WTC11 (cell line): ENCODE data around the gene ZNF609. TPM values are rescaled to one million over a fixed set of nuclear protein-coding genes. Genes with fewer than 3 reads are reported as not detected.

ENCODE experiments used
- ATAC-seq: fragments of 200-7000 bp; cut with Tn5 transposase; 2 replicates; pipeline ENCODE4 v1.10.0; 2021; ENCODE audit warnings: mild to moderate bottlenecking, moderate library complexity
- CTCF ChIA-PET: fragments of 300-600 bp; sonication (Branson Sonifier 250); formaldehyde crosslinking; loops from one replicate; lab custom pipeline; 2021; ENCODE audit warnings: antibody characterized with exemption; lab: Charles Lee
- POLR2A ChIA-PET: fragments of 350-600 bp; sonication (Branson Sonifier 250); formaldehyde crosslinking; loops from one replicate; lab custom pipeline; 2021; ENCODE audit warnings: antibody characterized with exemption; lab: Charles Lee
- DNase-seq: peaks from one replicate; pipeline ENCODE4 v3.0.0; 2021; ENCODE audit warnings: low spot score
- H3K27ac Mint-ChIP-seq: 2 replicates; pipeline ENCODE4 v1.8.0; 2021; ENCODE audit warnings: mixed read lengths
- H3K27me3 Mint-ChIP-seq: 2 replicates; pipeline ENCODE4 v1.8.0; 2021; ENCODE audit warnings: low read depth, mild to moderate bottlenecking, moderate library complexity, mixed read lengths
- H3K36me3 Mint-ChIP-seq: 2 replicates; pipeline ENCODE4 v1.8.0; 2021; ENCODE audit warnings: mixed read lengths
- H3K4me1 Mint-ChIP-seq: 2 replicates; pipeline ENCODE4 v1.8.0; 2022; ENCODE audit warnings: mixed read lengths
- H3K4me3 Mint-ChIP-seq: 2 replicates; pipeline ENCODE4 v1.8.0; 2021; ENCODE audit warnings: mild to moderate bottlenecking, moderate library complexity, mixed read lengths
- H3K9me3 Mint-ChIP-seq: 2 replicates; pipeline ENCODE4 v1.8.0; 2021; ENCODE audit warnings: mixed read lengths
- CREM ChIP-seq: sonication (generic); formaldehyde crosslinking; IDR thresholded peaks from 2 replicates; pipeline ENCODE4 v1.8.1; 2022; ENCODE audit warnings: mild to moderate bottlenecking, missing genetic modification reagents, moderate library complexity
- GRHL2 ChIP-seq: fragments of 250-450 bp; sonication (Bioruptor Pico); IDR thresholded peaks from 2 replicates; pipeline ENCODE4 v1.8.0; 2022; ENCODE audit warnings: mild to moderate bottlenecking, moderate library complexity; ENCODE audit not compliant: insufficient replicate concordance, severe bottlenecking
- JUN ChIP-seq: sonication (generic); formaldehyde crosslinking; IDR thresholded peaks from 2 replicates; pipeline ENCODE4 v1.8.0; 2023; ENCODE audit warnings: mild to moderate bottlenecking, missing genetic modification reagents
- NFE2L1 ChIP-seq: sonication (generic); formaldehyde crosslinking; IDR thresholded peaks from 2 replicates; pipeline ENCODE4 v1.8.1; 2023; ENCODE audit warnings: missing genetic modification reagents
- SMAD3 ChIP-seq: sonication (generic); formaldehyde crosslinking; IDR thresholded peaks from 2 replicates; pipeline ENCODE4 v1.8.0; 2022; ENCODE audit warnings: missing genetic modification reagents, mild to moderate bottlenecking, borderline replicate concordance
- SMAD4 ChIP-seq: sonication (generic); formaldehyde crosslinking; IDR thresholded peaks from 2 replicates; pipeline ENCODE4 v1.8.0; 2022; ENCODE audit warnings: mild to moderate bottlenecking, missing genetic modification reagents
- SOX15 ChIP-seq: fragments of 250-450 bp; sonication (Bioruptor Pico); IDR thresholded peaks from 2 replicates; pipeline ENCODE4 v1.9.0; 2021; ENCODE audit warnings: mild to moderate bottlenecking
- TEAD1 ChIP-seq: sonication (generic); formaldehyde crosslinking; IDR thresholded peaks from 2 replicates; pipeline ENCODE4 v1.8.0; 2022; ENCODE audit warnings: mild to moderate bottlenecking, missing genetic modification reagents
- ZNF121 ChIP-seq: sonication (generic); formaldehyde crosslinking; IDR thresholded peaks from 2 replicates; pipeline ENCODE4 v1.8.0; 2023; ENCODE audit warnings: missing genetic modification reagents
- ZNF219 ChIP-seq: sonication (generic); formaldehyde crosslinking; IDR thresholded peaks from 2 replicates; pipeline ENCODE4 v1.8.0; 2023; ENCODE audit warnings: missing genetic modification reagents, mild to moderate bottlenecking, borderline replicate concordance
- ZNF671 ChIP-seq: fragments of 250-450 bp; sonication (Bioruptor Pico); IDR thresholded peaks from 2 replicates; pipeline ENCODE4 v1.8.0; 2021; ENCODE audit warnings: mild to moderate bottlenecking
- total RNA-seq: library from RNA; stranded (reverse); gene quantifications from 3 replicates; pipeline ENCODE4 v1.2.3, GENCODE V29; 2021
- TF ChIP-seq, protein P1 (sequence below): sonication (generic); formaldehyde crosslinking; IDR thresholded peaks from 2 replicates; pipeline ENCODE4 v1.8.1; 2023; ENCODE audit warnings: mild to moderate bottlenecking, missing genetic modification reagents
- TF ChIP-seq, protein P2 (sequence below): sonication (generic); formaldehyde crosslinking; IDR thresholded peaks from 2 replicates; pipeline ENCODE4 v1.8.0; 2023; ENCODE audit warnings: missing genetic modification reagents
- TF ChIP-seq, protein P3 (sequence below): sonication (generic); formaldehyde crosslinking; IDR thresholded peaks from 2 replicates; pipeline ENCODE4 v1.8.0; 2022; ENCODE audit warnings: missing genetic modification reagents
- TF ChIP-seq, protein P4 (sequence below): fragments of 250-450 bp; sonication (Bioruptor Pico); IDR thresholded peaks from 2 replicates; pipeline ENCODE4 v1.9.0; 2021; ENCODE audit warnings: mild to moderate bottlenecking
- TF ChIP-seq, protein P5 (sequence below): fragments of 250-450 bp; sonication (Bioruptor Pico); IDR thresholded peaks from 2 replicates; pipeline ENCODE4 v1.9.0; 2021; ENCODE audit warnings: mild to moderate bottlenecking, borderline replicate concordance
- TF ChIP-seq, protein P6 (sequence below): fragments of 250-450 bp; sonication (Bioruptor Pico); IDR thresholded peaks from 2 replicates; pipeline ENCODE4 v2.1.2; 2022; ENCODE audit warnings: mild to moderate bottlenecking, moderate library complexity
- TF ChIP-seq, protein P7 (sequence below): sonication (generic); formaldehyde crosslinking; IDR thresholded peaks from 2 replicates; pipeline ENCODE4 v1.8.1; 2023; ENCODE audit warnings: mild to moderate bottlenecking, missing genetic modification reagents, moderate library complexity
- TF ChIP-seq, protein P8 (sequence below): sonication (generic); formaldehyde crosslinking; IDR thresholded peaks from 2 replicates; pipeline ENCODE4 v1.8.0; 2022; ENCODE audit warnings: mild to moderate bottlenecking, missing genetic modification reagents

Gene ZNF609
- total RNA-seq, 1 experiment from 2014 or later = 47.4 TPM

DNA sequence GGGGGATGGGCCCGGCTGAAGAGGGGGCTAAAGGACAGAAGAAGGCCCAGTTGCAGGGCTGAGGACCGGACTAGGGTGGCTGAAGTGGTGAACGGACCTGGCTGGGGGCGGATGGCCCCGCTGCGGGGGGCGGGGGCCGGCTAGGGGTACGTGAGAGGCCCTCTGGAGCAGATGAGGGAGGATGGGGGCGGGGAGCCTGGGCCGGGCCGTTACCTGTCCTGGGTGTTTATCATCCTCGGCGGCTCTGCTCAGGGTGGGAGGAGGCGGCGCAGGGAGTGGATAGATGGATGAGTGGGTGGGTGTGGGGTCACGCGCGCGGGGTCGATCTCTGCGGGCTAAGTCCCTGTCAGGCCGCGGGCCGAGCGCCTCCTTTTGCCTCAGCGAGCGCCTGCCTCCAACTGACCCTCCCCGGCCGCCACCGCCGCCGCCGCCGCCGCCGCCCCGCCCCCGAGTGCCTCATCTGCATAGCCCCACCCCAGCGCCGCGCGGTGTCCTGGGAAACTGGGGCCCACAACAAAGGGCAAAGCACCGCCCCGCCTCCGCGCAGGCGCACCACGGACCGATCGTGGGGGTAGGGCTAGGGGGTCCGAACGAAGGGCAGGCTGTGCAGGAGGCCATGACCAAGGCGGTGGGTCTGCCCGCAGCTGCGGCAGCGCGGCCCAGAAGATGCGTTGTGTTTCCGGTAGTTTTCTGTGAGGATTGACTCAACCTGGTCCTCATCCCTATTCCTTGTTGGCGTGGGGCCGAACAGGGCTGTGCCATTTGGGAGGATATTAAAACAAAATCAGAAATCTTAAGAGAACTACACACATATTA is 242.6 kb downstream of the ZNF609 start (continued):
- TF ChIP-seq CREM (CRISPR knock-in tag) = 0 out of 2 replicates have a peak, but pooled peaks have one; percentile 4

DNA sequence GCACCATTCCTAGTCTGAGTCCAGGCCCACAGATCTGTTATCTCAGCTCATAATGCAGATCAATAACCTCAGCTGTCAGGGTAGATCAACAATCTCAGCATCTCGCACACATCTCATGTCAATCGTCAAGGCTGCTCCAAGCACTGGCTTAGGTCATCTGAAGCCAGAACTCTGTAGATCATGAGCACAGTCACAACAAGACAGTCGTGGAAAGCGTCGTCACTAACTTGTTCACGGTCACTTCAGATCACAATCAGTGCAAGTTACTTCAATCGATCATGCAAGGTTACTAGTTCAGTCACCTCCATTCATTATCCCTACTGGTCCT is 243.2 kb downstream of the ZNF609 start:
- ChIA-PET CTCF (interaction anchor here (1.0 to 2.2 kb wide), 2 partner anchors 17 to 25 kb away, joined by 3 to 7 read pairs; no protein-coding TSS in a partner anchor), POLR2A (interaction anchor here (0.9 kb wide), 1 partner anchor 105 kb away, joined by 4 read pairs; no protein-coding TSS in a partner anchor)
- TF ChIP-seq, protein P1, sequence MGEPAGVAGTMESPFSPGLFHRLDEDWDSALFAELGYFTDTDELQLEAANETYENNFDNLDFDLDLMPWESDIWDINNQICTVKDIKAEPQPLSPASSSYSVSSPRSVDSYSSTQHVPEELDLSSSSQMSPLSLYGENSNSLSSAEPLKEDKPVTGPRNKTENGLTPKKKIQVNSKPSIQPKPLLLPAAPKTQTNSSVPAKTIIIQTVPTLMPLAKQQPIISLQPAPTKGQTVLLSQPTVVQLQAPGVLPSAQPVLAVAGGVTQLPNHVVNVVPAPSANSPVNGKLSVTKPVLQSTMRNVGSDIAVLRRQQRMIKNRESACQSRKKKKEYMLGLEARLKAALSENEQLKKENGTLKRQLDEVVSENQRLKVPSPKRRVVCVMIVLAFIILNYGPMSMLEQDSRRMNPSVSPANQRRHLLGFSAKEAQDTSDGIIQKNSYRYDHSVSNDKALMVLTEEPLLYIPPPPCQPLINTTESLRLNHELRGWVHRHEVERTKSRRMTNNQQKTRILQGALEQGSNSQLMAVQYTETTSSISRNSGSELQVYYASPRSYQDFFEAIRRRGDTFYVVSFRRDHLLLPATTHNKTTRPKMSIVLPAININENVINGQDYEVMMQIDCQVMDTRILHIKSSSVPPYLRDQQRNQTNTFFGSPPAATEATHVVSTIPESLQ (CRISPR knock-in tag) = no peak
- TF ChIP-seq GRHL2 (CRISPR knock-in tag) (no peak), TEAD1 (CRISPR knock-in tag) (no peak), SMAD3 (CRISPR knock-in tag) (no peak), JUN (no peak), ZNF121 (no peak), SOX15 (no peak), ZNF671 (CRISPR knock-in tag) (no peak), NFE2L1 (CRISPR knock-in tag) (no peak), SMAD4 (CRISPR knock-in tag) (no peak), ZNF219 (CRISPR knock-in tag) (no peak)
- TF ChIP-seq, protein P2, sequence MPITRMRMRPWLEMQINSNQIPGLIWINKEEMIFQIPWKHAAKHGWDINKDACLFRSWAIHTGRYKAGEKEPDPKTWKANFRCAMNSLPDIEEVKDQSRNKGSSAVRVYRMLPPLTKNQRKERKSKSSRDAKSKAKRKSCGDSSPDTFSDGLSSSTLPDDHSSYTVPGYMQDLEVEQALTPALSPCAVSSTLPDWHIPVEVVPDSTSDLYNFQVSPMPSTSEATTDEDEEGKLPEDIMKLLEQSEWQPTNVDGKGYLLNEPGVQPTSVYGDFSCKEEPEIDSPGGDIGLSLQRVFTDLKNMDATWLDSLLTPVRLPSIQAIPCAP (CRISPR knock-in tag) = no peak
- TF ChIP-seq, protein P3, sequence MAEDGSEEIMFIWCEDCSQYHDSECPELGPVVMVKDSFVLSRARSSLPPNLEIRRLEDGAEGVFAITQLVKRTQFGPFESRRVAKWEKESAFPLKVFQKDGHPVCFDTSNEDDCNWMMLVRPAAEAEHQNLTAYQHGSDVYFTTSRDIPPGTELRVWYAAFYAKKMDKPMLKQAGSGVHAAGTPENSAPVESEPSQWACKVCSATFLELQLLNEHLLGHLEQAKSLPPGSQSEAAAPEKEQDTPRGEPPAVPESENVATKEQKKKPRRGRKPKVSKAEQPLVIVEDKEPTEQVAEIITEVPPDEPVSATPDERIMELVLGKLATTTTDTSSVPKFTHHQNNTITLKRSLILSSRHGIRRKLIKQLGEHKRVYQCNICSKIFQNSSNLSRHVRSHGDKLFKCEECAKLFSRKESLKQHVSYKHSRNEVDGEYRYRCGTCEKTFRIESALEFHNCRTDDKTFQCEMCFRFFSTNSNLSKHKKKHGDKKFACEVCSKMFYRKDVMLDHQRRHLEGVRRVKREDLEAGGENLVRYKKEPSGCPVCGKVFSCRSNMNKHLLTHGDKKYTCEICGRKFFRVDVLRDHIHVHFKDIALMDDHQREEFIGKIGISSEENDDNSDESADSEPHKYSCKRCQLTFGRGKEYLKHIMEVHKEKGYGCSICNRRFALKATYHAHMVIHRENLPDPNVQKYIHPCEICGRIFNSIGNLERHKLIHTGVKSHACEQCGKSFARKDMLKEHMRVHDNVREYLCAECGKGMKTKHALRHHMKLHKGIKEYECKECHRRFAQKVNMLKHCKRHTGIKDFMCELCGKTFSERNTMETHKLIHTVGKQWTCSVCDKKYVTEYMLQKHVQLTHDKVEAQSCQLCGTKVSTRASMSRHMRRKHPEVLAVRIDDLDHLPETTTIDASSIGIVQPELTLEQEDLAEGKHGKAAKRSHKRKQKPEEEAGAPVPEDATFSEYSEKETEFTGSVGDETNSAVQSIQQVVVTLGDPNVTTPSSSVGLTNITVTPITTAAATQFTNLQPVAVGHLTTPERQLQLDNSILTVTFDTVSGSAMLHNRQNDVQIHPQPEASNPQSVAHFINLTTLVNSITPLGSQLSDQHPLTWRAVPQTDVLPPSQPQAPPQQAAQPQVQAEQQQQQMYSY (CRISPR knock-in tag) = no peak
- TF ChIP-seq, protein P4, sequence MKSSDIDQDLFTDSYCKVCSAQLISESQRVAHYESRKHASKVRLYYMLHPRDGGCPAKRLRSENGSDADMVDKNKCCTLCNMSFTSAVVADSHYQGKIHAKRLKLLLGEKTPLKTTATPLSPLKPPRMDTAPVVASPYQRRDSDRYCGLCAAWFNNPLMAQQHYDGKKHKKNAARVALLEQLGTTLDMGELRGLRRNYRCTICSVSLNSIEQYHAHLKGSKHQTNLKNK (CRISPR knock-in tag) = no peak
- TF ChIP-seq, protein P5, sequence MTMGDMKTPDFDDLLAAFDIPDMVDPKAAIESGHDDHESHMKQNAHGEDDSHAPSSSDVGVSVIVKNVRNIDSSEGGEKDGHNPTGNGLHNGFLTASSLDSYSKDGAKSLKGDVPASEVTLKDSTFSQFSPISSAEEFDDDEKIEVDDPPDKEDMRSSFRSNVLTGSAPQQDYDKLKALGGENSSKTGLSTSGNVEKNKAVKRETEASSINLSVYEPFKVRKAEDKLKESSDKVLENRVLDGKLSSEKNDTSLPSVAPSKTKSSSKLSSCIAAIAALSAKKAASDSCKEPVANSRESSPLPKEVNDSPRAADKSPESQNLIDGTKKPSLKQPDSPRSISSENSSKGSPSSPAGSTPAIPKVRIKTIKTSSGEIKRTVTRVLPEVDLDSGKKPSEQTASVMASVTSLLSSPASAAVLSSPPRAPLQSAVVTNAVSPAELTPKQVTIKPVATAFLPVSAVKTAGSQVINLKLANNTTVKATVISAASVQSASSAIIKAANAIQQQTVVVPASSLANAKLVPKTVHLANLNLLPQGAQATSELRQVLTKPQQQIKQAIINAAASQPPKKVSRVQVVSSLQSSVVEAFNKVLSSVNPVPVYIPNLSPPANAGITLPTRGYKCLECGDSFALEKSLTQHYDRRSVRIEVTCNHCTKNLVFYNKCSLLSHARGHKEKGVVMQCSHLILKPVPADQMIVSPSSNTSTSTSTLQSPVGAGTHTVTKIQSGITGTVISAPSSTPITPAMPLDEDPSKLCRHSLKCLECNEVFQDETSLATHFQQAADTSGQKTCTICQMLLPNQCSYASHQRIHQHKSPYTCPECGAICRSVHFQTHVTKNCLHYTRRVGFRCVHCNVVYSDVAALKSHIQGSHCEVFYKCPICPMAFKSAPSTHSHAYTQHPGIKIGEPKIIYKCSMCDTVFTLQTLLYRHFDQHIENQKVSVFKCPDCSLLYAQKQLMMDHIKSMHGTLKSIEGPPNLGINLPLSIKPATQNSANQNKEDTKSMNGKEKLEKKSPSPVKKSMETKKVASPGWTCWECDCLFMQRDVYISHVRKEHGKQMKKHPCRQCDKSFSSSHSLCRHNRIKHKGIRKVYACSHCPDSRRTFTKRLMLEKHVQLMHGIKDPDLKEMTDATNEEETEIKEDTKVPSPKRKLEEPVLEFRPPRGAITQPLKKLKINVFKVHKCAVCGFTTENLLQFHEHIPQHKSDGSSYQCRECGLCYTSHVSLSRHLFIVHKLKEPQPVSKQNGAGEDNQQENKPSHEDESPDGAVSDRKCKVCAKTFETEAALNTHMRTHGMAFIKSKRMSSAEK (CRISPR knock-in tag) = no peak
- TF ChIP-seq, protein P6, sequence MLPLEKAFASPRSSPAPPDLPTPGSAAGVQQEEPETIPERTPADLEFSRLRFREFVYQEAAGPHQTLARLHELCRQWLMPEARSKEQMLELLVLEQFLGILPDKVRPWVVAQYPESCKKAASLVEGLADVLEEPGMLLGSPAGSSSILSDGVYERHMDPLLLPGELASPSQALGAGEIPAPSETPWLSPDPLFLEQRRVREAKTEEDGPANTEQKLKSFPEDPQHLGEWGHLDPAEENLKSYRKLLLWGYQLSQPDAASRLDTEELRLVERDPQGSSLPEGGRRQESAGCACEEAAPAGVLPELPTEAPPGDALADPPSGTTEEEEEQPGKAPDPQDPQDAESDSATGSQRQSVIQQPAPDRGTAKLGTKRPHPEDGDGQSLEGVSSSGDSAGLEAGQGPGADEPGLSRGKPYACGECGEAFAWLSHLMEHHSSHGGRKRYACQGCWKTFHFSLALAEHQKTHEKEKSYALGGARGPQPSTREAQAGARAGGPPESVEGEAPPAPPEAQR (CRISPR knock-in tag) = no peak
- TF ChIP-seq, protein P7, sequence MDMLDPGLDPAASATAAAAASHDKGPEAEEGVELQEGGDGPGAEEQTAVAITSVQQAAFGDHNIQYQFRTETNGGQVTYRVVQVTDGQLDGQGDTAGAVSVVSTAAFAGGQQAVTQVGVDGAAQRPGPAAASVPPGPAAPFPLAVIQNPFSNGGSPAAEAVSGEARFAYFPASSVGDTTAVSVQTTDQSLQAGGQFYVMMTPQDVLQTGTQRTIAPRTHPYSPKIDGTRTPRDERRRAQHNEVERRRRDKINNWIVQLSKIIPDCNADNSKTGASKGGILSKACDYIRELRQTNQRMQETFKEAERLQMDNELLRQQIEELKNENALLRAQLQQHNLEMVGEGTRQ (CRISPR knock-in tag) = no peak
- TF ChIP-seq, protein P8, sequence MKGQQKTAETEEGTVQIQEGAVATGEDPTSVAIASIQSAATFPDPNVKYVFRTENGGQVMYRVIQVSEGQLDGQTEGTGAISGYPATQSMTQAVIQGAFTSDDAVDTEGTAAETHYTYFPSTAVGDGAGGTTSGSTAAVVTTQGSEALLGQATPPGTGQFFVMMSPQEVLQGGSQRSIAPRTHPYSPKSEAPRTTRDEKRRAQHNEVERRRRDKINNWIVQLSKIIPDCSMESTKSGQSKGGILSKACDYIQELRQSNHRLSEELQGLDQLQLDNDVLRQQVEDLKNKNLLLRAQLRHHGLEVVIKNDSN = no peak
- TF ChIP-seq, all 79 proteins: peak for 0
- H3K36me3 Mint-ChIP-seq = peaks cover 33% of the 10 kb centered on the region
- peak overlapping the region; percentile 82 for H3K4me3 Mint-ChIP-seq
- H3K4me1 Mint-ChIP-seq = peaks cover 41% of the 10 kb centered on the region
- ATAC-seq (no peak), DNase-seq (no peak)
- no peaks in the 10 kb centered on the region for H3K27me3 Mint-ChIP-seq
- H3K9me3 Mint-ChIP-seq = no peaks in the 10 kb centered on the region
- H3K27ac Mint-ChIP-seq = peak overlapping the region; percentile 98
